Activated B cell treated with CpG ODN at 0.5 μM for 24 hours (primary cell): ENCODE results near the gene TBX2. TPM values are rescaled to one million over a fixed set of nuclear protein-coding genes. Genes with fewer than 3 reads are reported as not detected.
A peak's percentile ranks its signal among the peaks of the same experiment; 100 is the strongest.

ENCODE experiments used
- ATAC-seq: fragments of 200-7000 bp; cut with Tn5 transposase; one replicate; pipeline ENCODE4 v1.10.0; 2021; ENCODE audit warnings: low read depth, mild to moderate bottlenecking, moderate library complexity
- CTCF ChIA-PET: fragments of 350-600 bp; sonication (Branson Sonifier 250); formaldehyde crosslinking; loops from one replicate; lab custom pipeline; 2021; ENCODE audit warnings: antibody characterized with exemption; lab: Charles Lee
- POLR2A ChIA-PET: fragments of 350-600 bp; sonication (Branson Sonifier 250); formaldehyde crosslinking; loops from one replicate; lab custom pipeline; 2021; ENCODE audit warnings: antibody characterized with exemption; lab: Charles Lee
- DNase-seq: peaks from one replicate; pipeline ENCODE4 v3.0.0; 2022
- H3K27ac Mint-ChIP-seq: one replicate; pipeline ENCODE4 v1.8.0; 2020; ENCODE audit warnings: mixed read lengths
- H3K27me3 Mint-ChIP-seq: one replicate; pipeline ENCODE4 v1.8.0; 2021; ENCODE audit warnings: mixed read lengths
- H3K36me3 Mint-ChIP-seq: one replicate; pipeline ENCODE4 v1.8.0; 2021; ENCODE audit warnings: low read depth, mixed read lengths
- H3K4me1 Mint-ChIP-seq: one replicate; pipeline ENCODE4 v1.8.0; 2021; ENCODE audit warnings: mixed read lengths
- H3K4me3 Mint-ChIP-seq: one replicate; pipeline ENCODE4 v1.8.0; 2020; ENCODE audit warnings: mild to moderate bottlenecking, mixed read lengths
- H3K9me3 Mint-ChIP-seq: one replicate; pipeline ENCODE4 v1.8.0; 2020; ENCODE audit warnings: mixed read lengths
- intact Hi-C: fragments of 100-400 bp; cut with micrococcal nuclease; formaldehyde crosslinking; loops from one replicate; pipeline ENCODE4 v1.15.1; 2024
- total RNA-seq: library from RNA; stranded (reverse); gene quantifications from 2 replicates; pipeline ENCODE4 v1.2.3, GENCODE V29; 2022
- TF ChIP-seq, protein P1 (sequence below): fragments of 200-600 bp; IDR thresholded peaks from one replicate; pipeline ENCODE4 v1.8.0; 2022; ENCODE audit warnings: antibody characterized with exemption, mild to moderate bottlenecking

Gene TBX2
- total RNA-seq, 1 donor from 2014 or later, result not detected

DNA sequence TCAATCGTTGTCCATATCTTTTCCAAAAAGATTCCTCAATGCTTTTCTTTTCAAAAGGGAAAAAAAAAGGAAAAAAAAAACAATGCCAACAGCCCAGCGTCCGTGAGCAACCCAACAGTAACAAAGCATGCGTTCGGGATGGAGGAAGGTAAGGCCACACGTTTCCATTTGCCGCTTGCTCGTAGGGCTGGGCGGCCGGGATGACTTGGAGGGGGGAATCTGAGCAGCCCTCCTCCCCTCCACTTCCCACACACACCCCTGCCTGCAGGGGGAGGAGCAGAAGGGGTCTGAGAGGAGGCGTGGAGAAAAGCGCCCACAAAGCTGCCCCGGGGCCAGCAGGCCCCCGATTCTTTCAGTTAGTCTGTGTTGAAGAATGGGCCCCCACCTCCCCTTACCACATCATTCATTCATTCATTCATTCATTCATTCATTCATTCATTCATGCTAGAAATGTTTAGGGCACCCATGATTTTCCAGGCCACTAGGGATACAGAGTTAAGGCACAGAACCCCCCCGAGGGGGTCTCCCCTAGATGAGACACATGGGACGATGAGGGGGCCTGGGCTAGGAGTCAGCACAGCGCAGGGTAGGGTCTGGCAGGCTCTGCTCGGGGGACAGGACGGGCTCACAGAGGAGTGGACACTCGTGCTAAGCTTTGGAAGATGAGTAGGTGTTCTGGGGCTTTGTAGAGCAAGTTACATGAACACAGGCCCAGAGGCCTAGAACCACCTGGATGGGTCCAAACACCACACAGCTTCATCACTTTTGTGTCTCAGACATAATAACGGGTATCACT is 10.9 kb upstream of the TBX2 start:
- Mint-ChIP-seq H3K27ac (no peak overlapping the region), H3K36me3 (no peaks in the 10 kb centered on the region), H3K9me3 (no peaks in the 10 kb centered on the region), H3K4me1 (peaks cover 2% of the 10 kb centered on the region), H3K27me3 (peaks cover 14% of the 10 kb centered on the region), H3K4me3 (no peak overlapping the region)
- ChIA-PET CTCF (interaction anchor here (1.3 kb wide), 1 partner anchor 668 kb away, joined by 4 read pairs; no protein-coding TSS in a partner anchor), POLR2A (no interaction called here)
- TF ChIP-seq, protein P1, sequence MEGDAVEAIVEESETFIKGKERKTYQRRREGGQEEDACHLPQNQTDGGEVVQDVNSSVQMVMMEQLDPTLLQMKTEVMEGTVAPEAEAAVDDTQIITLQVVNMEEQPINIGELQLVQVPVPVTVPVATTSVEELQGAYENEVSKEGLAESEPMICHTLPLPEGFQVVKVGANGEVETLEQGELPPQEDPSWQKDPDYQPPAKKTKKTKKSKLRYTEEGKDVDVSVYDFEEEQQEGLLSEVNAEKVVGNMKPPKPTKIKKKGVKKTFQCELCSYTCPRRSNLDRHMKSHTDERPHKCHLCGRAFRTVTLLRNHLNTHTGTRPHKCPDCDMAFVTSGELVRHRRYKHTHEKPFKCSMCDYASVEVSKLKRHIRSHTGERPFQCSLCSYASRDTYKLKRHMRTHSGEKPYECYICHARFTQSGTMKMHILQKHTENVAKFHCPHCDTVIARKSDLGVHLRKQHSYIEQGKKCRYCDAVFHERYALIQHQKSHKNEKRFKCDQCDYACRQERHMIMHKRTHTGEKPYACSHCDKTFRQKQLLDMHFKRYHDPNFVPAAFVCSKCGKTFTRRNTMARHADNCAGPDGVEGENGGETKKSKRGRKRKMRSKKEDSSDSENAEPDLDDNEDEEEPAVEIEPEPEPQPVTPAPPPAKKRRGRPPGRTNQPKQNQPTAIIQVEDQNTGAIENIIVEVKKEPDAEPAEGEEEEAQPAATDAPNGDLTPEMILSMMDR, result no peak
- no peak for DNase-seq
- intact Hi-C loops, result loop anchor here (2.0 kb wide), 1 partner anchor 418 kb away; no protein-coding TSS in a partner anchor
- ATAC-seq, result no peak

DNA sequence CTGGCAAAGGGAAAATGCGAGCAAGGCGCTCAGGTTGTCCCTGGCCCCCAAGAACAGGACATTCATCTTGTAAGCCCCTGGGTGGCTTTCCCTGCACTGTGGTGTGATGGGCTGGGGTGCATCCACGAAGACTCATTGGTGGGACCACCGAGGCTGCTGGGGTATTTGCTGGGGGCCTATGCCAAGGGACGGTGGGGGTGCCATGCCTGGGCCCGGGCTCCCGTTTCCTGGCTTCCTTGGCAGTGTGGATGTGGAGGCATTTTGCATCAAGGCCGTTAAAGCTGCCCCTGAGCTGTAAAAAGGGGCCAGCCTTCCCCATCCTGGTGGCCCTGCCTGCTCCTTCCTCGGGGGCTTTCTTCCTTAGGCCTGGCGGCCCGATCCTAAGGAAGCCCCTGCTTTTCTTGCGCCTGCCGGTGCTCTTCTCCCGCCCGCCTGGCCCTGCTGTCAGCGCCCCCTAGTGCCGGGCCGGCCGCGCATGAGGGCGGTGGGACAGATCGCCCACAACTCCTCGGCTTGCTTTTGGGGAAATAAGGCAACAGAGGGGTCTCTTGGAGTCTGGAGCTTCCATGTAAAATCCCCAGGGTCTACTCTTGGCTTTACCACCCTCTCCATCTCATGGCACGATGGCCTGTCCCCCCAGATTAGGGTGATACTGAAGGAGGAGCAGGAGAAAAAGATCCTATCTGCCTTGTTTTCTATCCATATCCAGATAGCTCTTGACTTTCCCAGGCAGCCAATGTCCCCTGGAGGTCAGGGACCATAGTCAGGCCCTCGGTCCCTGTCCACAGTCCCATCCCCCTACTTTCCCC is 9.8 kb upstream of the TBX2 start:
- Mint-ChIP-seq H3K9me3 (no peaks in the 10 kb centered on the region), H3K27me3 (peaks cover 19% of the 10 kb centered on the region), H3K27ac (no peak overlapping the region), H3K36me3 (no peaks in the 10 kb centered on the region), H3K4me3 (no peak overlapping the region), H3K4me1 (peaks cover 2% of the 10 kb centered on the region)
- ATAC-seq, result peak; percentile 34
- ChIA-PET POLR2A (no interaction called here), CTCF (interaction anchor here (0.7 to 1.2 kb wide), 3 partner anchors 256 to 419 kb away, joined by 3 read pairs; no protein-coding TSS in a partner anchor)
- DNase-seq, result no peak
- intact Hi-C loops, result loop anchor here (1.0 to 2.0 kb wide), 2 partner anchors 388 to 419 kb away; no protein-coding TSS in a partner anchor
- TF ChIP-seq, protein P1, result no peak

DNA sequence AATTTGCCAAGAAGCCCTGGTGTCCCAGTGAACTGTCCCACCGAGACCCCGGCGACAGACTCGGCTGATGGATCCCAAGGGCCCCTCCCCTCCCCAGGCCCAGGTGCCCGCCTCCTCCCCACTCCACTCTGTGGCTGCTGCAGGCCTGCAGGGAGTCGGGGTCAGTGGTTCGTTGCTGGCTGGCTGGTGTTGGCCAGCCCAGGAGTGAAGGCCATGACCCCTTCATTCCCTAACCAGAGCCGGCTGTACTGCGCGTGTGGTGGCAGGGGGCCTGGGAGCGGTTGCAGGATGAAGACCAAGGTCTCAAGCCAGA is 9.2 kb upstream of the TBX2 start:
- Mint-ChIP-seq H3K27ac (no peak overlapping the region), H3K27me3 (peaks cover 23% of the 10 kb centered on the region), H3K9me3 (no peaks in the 10 kb centered on the region), H3K4me1 (peaks cover 4% of the 10 kb centered on the region), H3K36me3 (no peaks in the 10 kb centered on the region), H3K4me3 (no peak overlapping the region)
- TF ChIP-seq, protein P1, result no peak
- ChIA-PET POLR2A (no interaction called here), CTCF (interaction anchor here (0.7 to 1.2 kb wide), 3 partner anchors 255 to 419 kb away, joined by 3 read pairs; no protein-coding TSS in a partner anchor)
- ATAC-seq (no peak), DNase-seq (no peak)
- intact Hi-C loops, result loop anchor here (1.0 kb wide), 1 partner anchor 388 kb away; no protein-coding TSS in a partner anchor

DNA sequence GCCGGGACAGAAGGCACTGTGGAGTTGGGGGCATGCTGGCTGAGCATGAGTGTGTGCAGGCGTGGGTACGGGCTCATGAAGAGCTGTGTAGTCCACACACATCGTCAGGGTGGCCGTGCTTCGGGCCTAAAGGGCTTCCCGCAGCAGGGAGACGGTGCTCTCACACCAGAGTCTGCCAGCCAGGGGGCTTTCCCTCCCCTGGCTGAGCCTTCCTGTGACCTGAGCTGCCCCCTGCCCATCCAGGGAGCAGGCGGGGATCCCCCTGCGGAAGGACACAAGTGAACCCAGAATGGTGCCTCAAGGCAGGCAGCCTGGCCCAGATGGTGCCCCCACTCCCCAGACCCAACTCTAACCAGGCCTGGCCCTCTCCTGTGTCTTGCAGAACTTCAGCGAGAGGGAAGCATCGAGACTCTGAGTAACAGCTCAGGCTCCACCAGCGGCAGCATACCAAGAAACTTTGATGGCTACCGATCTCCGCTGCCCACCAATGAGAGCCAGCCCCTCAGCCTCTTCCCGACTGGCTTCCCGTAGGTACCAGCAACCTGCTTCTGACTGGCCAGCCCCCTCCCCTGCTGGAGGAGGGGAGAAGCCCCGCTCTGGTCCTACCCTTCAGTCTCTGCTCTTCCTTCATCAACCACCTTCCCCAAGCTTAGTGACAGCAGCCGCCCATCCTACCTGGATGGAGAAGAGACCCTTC is 7.9 kb upstream of the TBX2 start:
- DNase-seq (no peak), ATAC-seq (no peak)
- intact Hi-C loops, result no loop called here
- no peaks in the 10 kb centered on the region for H3K9me3 Mint-ChIP-seq
- no peaks in the 10 kb centered on the region for H3K36me3 Mint-ChIP-seq
- CTCF ChIA-PET, result interaction anchor here (1.2 kb wide), 1 partner anchor 671 kb away, joined by 3 read pairs; no protein-coding TSS in a partner anchor
- H3K27ac Mint-ChIP-seq, result no peak overlapping the region
- peaks cover 26% of the 10 kb centered on the region for H3K27me3 Mint-ChIP-seq
- H3K4me3 Mint-ChIP-seq, result no peak overlapping the region
- TF ChIP-seq, protein P1, result no peak
- peaks cover 7% of the 10 kb centered on the region for H3K4me1 Mint-ChIP-seq
- POLR2A ChIA-PET, result no interaction called here
